ENCODE data around the gene ACOT6.
"Not testable (repeated sequence)": the region's sequence is repeated elsewhere in the genome, so short reads cannot be mapped to it uniquely, and the experiment has no call there.

DNA sequence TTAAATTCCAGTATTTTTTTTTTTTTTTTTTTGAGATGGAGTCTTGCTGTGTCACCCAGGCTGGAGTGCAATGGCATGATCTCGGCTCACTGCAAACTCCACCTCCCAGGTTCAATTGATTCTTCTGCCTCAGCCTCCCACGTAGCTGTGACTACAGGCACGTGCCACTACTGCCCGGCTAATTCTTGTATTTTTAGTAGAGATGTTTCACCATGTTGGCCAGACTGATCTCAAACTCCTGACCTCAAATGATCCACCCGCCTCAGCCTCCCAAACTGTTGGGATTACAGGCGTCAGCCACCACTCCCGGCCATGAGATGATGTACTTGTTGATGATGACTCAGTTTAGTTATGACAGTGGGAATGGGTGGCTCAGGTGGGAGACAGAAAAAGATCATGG is 38.1 kb upstream of the ACOT6 start:
- TF ChIP-seq POLR2A (IDR thresholded peaks at IDR 0.05; ENCODE audit: low read depth); POLR2AphosphoS5 (IDR thresholded peaks at IDR 0.05): not testable (repeated sequence)
- TF ChIP-seq, protein P1, sequence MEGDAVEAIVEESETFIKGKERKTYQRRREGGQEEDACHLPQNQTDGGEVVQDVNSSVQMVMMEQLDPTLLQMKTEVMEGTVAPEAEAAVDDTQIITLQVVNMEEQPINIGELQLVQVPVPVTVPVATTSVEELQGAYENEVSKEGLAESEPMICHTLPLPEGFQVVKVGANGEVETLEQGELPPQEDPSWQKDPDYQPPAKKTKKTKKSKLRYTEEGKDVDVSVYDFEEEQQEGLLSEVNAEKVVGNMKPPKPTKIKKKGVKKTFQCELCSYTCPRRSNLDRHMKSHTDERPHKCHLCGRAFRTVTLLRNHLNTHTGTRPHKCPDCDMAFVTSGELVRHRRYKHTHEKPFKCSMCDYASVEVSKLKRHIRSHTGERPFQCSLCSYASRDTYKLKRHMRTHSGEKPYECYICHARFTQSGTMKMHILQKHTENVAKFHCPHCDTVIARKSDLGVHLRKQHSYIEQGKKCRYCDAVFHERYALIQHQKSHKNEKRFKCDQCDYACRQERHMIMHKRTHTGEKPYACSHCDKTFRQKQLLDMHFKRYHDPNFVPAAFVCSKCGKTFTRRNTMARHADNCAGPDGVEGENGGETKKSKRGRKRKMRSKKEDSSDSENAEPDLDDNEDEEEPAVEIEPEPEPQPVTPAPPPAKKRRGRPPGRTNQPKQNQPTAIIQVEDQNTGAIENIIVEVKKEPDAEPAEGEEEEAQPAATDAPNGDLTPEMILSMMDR (IDR thresholded peaks at IDR 0.05), result not testable (repeated sequence)
